PC-3 (cell line): ENCODE results near the gene RIPOR3. TPM values are rescaled to one million over a fixed set of nuclear protein-coding genes. Genes with fewer than 3 reads are reported as not detected.

Experiments used
- ATAC-seq: fragments of 200-7000 bp; cut with Tn5 transposase; 2 replicates; pipeline ENCODE4 v1.9.1; 2020; ENCODE audit warnings: mild to moderate bottlenecking, moderate library complexity
- BruUV-seq: library from RNA; stranded (reverse); fragments of 400-500 nt; replicated peaks from 2 replicates; lab custom pipeline; 2021; lab: Mats Ljungman, UMichigan
- CTCF ChIA-PET: fragments of 300-600 bp; sonication (Branson Sonifier 250); formaldehyde crosslinking; loops from one replicate; lab custom pipeline; 2022; ENCODE audit warnings: antibody characterized with exemption; lab: Charles Lee
- POLR2A ChIA-PET: fragments of 300-600 bp; sonication (Branson Sonifier 250); formaldehyde crosslinking; loops from one replicate; lab custom pipeline; 2022; ENCODE audit warnings: antibody characterized with exemption; ENCODE audit not compliant: unreplicated experiment; lab: Charles Lee
- DNase-seq: peaks from one replicate; pipeline ENCODE4 v3.0.0-alpha.2; 2015
- H2AFZ ChIP-seq: fragments of 300-600 bp; sonication (generic); 2 replicates; pipeline ENCODE4 v1.6.0; 2016; ENCODE audit warnings: antibody characterized with exemption, low read length
- H3F3A ChIP-seq: fragments of 300-600 bp; sonication (generic); one replicate; pipeline ENCODE4 v1.6.0; 2017; ENCODE audit warnings: antibody characterized with exemption, low read length, control low read depth, mild to moderate bottlenecking; ENCODE audit not compliant: unreplicated experiment
- H3K27ac ChIP-seq: fragments of 300-600 bp; sonication (generic); 2 replicates; pipeline ENCODE4 v1.5.1; 2016; ENCODE audit warnings: mild to moderate bottlenecking, low read length
- H3K27me3 ChIP-seq: fragments of 300-600 bp; sonication (generic); 2 replicates; pipeline ENCODE4 v1.6.1; 2016; ENCODE audit warnings: low read length, mixed read lengths
- H3K36me3 ChIP-seq: fragments of 300-600 bp; sonication (generic); 2 replicates; pipeline ENCODE4 v1.6.1; 2016; ENCODE audit warnings: low read depth, mixed run types, low read length, mixed read lengths
- H3K4me1 ChIP-seq: fragments of 300-600 bp; sonication (generic); 2 replicates; pipeline ENCODE4 v1.5.1; 2016; ENCODE audit warnings: low read length; ENCODE audit not compliant: insufficient read depth
- H3K4me2 ChIP-seq: fragments of 300-600 bp; sonication (generic); 2 replicates; pipeline ENCODE4 v1.6.0; 2016; ENCODE audit warnings: low read length
- H3K4me3 ChIP-seq: fragments of 300-600 bp; sonication (generic); 2 replicates; pipeline ENCODE4 v1.5.1; 2016; ENCODE audit warnings: mild to moderate bottlenecking, low read length, mixed read lengths
- H3K79me2 ChIP-seq: fragments of 300-600 bp; sonication (generic); 2 replicates; pipeline ENCODE4 v1.6.1; 2017; ENCODE audit warnings: low read length, mixed read lengths
- H3K9ac ChIP-seq: fragments of 300-600 bp; sonication (generic); 2 replicates; pipeline ENCODE4 v1.6.0; 2016; ENCODE audit warnings: mild to moderate bottlenecking, low read length
- H3K9me2 ChIP-seq: fragments of 300-600 bp; sonication (generic); replicated peaks from 2 replicates; pipeline ENCODE4 v1.6.1; 2016; ENCODE audit warnings: mixed run types, low read length, mixed read lengths
- H3K9me3 ChIP-seq: fragments of 300-600 bp; sonication (generic); 2 replicates; pipeline ENCODE4 v1.6.1; 2016; ENCODE audit warnings: low read length, mixed read lengths
- H4K20me1 ChIP-seq: fragments of 300-600 bp; sonication (generic); 2 replicates; pipeline ENCODE4 v1.6.1; 2016; ENCODE audit warnings: low read length, mixed read lengths
- EZH2 ChIP-seq: fragments of 300-600 bp; sonication (generic); IDR thresholded peaks from one replicate; pipeline ENCODE4 v1.6.1; 2017; ENCODE audit warnings: antibody characterized with exemption, mild to moderate bottlenecking, low read length; ENCODE audit not compliant: unreplicated experiment
- EZH2phosphoT487 ChIP-seq: fragments of 300-600 bp; sonication (generic); IDR thresholded peaks from 2 replicates; pipeline ENCODE4 v1.6.1; 2018; ENCODE audit warnings: mild to moderate bottlenecking, antibody characterized with exemption, low read length, borderline replicate concordance
- intact Hi-C: fragments of 100-400 bp; cut with micrococcal nuclease; formaldehyde crosslinking; loops from 2 replicates; pipeline ENCODE4 v1.9.0; 2023
- total RNA-seq: library from RNA; depleted of rRNA; stranded (reverse); fragments of >200 nt; gene quantifications from 2 replicates; pipeline ENCODE4 v1.2.3, GENCODE V29; 2014
- TF ChIP-seq, protein P1 (sequence below): fragments of 300-600 bp; sonication (generic); conservative IDR thresholded peaks from 2 replicates; pipeline ENCODE4 v1.5.1; 2017; ENCODE audit warnings: antibody characterized with exemption, low read depth, mild to moderate bottlenecking, low read length

The RIPOR3 gene
- total RNA-seq, 1 experiment from 2014 or later, result 0.04 TPM

DNA sequence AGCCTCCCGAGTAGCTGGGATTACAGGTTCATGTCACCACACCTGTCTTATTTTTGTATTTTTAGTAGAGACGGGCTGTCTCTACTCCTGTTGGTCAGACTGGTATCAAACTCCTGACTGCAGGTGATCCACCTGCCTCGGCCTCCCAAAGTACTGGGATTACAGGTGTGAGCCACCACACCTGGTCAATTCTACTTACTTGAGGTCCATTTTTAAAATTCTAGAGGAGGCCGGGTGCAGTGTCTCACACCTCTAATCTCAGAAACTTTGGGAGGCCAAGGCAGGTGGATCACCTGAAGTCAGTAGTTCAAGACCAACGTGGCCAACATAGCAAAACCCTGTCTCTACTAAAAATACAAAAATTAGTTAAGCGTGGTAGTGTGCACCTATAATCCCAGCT, 7.8 kb downstream of the RIPOR3 start:
- peaks cover under 1% of the 10 kb centered on the region; the same call in 1 of the 2 replicates for H3K4me1 ChIP-seq

DNA sequence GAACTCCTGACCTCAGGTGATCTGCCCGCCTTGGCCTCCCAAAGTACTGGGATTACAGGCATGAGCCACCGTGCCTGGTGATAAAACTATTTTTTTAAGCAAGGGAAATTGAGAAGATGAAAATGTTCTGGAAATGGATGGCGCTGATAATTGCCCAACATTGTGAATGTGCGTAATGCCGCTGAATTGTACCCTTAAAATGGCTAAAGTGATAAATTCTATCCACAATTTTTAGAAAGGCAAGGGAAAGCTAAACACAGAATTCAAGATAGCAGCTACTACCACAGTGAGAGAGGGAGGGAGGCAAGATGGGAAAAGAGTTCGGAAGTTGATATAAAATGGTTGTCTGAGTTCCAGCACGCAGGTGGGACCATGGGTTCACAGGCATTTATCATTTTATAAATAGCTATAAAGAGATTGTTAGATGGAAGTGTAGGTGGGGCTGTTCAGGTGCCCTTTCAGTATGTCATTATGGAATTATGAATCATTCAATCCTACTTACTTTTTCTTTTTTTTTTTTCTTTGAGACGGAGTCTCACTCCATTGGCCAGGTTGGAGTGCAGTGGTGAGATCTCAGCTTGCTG, 8.3 kb downstream of the RIPOR3 start:
- Histone ChIP-seq H3K9me3 (no peaks in the 10 kb centered on the region), H3K27me3 (no peaks in the 10 kb centered on the region), H3F3A (no peaks in the 10 kb centered on the region), H3K9me2 (no peaks in the 10 kb centered on the region), H3K4me2 (no peak overlapping the region), H4K20me1 (no peaks in the 10 kb centered on the region), H3K27ac (no peak overlapping the region), H3K4me3 (no peak overlapping the region), H3K4me1 (peaks cover 6% of the 10 kb centered on the region; the same call in 1 of the 2 replicates), H3K9ac (no peak overlapping the region), H3K79me2 (no peaks in the 10 kb centered on the region), H2AFZ (no peak overlapping the region), H3K36me3 (no peaks in the 10 kb centered on the region)
- intact Hi-C loops, result no loop called here
- no peak for ATAC-seq
- ChIA-PET POLR2A (interaction anchor here (0.7 kb wide), 1 partner anchor 166 kb away, joined by 6 read pairs; no protein-coding TSS in a partner anchor), CTCF (no interaction called here)
- DNase-seq, result no peak
- TF ChIP-seq, protein P1, sequence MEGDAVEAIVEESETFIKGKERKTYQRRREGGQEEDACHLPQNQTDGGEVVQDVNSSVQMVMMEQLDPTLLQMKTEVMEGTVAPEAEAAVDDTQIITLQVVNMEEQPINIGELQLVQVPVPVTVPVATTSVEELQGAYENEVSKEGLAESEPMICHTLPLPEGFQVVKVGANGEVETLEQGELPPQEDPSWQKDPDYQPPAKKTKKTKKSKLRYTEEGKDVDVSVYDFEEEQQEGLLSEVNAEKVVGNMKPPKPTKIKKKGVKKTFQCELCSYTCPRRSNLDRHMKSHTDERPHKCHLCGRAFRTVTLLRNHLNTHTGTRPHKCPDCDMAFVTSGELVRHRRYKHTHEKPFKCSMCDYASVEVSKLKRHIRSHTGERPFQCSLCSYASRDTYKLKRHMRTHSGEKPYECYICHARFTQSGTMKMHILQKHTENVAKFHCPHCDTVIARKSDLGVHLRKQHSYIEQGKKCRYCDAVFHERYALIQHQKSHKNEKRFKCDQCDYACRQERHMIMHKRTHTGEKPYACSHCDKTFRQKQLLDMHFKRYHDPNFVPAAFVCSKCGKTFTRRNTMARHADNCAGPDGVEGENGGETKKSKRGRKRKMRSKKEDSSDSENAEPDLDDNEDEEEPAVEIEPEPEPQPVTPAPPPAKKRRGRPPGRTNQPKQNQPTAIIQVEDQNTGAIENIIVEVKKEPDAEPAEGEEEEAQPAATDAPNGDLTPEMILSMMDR, result no peak
- TF ChIP-seq EZH2, result no peak
- TF ChIP-seq EZH2phosphoT487, result no peak
- no TSS peak for BruUV-seq

More for the DNA sequence above, 7.8 kb downstream of the RIPOR3 start:
- DNase-seq (no peak), ATAC-seq (no peak)
- intact Hi-C loops, result no loop called here
- no peak overlapping the region for H3K4me3 ChIP-seq
- H3K4me2 ChIP-seq, result no peak overlapping the region
- H3K9ac ChIP-seq, result no peak overlapping the region
- ChIA-PET CTCF (no interaction called here), POLR2A (interaction anchor here (0.7 kb wide), 1 partner anchor 167 kb away, joined by 6 read pairs; no protein-coding TSS in a partner anchor)
- no peaks in the 10 kb centered on the region for H3K27me3 ChIP-seq
- no peaks in the 10 kb centered on the region for H3K36me3 ChIP-seq
- TF ChIP-seq EZH2phosphoT487 (no peak), EZH2 (no peak)
- TF ChIP-seq, protein P1, result no peak
- H3F3A ChIP-seq, result no peaks in the 10 kb centered on the region
- H3K9me2 ChIP-seq, result no peaks in the 10 kb centered on the region
- no peaks in the 10 kb centered on the region for H3K79me2 ChIP-seq
- no peak overlapping the region for H3K27ac ChIP-seq
- no TSS peak for BruUV-seq
- no peaks in the 10 kb centered on the region for H3K9me3 ChIP-seq
- H2AFZ ChIP-seq, result no peak overlapping the region
- H4K20me1 ChIP-seq, result no peaks in the 10 kb centered on the region

DNA sequence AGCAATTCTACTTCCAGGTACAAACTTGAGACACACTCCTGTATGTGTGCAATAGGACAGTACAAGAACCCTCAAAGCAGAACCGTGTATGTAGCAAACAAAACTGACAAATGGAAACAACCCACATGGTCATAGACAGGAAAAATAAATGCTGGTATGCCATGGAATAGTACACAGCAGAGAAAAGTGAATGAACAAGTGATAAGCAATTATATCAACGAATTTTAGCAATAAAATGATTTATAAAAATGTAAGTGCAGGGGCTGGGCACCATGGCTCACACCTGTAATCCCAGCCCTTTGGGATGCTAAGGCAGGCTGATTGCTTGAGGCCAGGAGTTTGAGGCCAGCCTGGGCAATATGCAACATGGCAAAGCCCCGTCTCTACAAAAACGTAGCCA, 9.3 kb downstream of the RIPOR3 start:
- Histone ChIP-seq H3K9me3 (no peaks in the 10 kb centered on the region), H3K4me3 (no peak overlapping the region), H3K4me2 (no peak overlapping the region), H3K9ac (no peak overlapping the region), H3K27me3 (no peaks in the 10 kb centered on the region), H3K4me1 (peaks cover 6% of the 10 kb centered on the region; the same call in 1 of the 2 replicates), H3K36me3 (no peaks in the 10 kb centered on the region), H4K20me1 (no peaks in the 10 kb centered on the region), H3K9me2 (no peaks in the 10 kb centered on the region), H2AFZ (no peak overlapping the region), H3K79me2 (no peaks in the 10 kb centered on the region), H3K27ac (no peak overlapping the region), H3F3A (no peaks in the 10 kb centered on the region)
- POLR2A ChIA-PET, result no interaction called here
- no peak for TF ChIP-seq EZH2
- TF ChIP-seq, protein P1, result no peak
- TF ChIP-seq EZH2phosphoT487, result no peak
- DNase-seq, result no peak
- no peak for ATAC-seq
- BruUV-seq, result no TSS peak
- CTCF ChIA-PET, result no interaction called here
- intact Hi-C loops, result no loop called here
